NB4 (cell line): ENCODE results near the gene SOX15.

Experiments used
- DNase-seq: peaks from one replicate; pipeline ENCODE4 v3.0.0; 2010; ENCODE audit warnings: low read depth
- H3K4me3 ChIP-seq: one replicate; pipeline ENCODE4 v1.5.1; 2011; ENCODE audit warnings: mild to moderate bottlenecking, low read depth, low read length, moderate library complexity
- MYC ChIP-seq: IDR thresholded peaks from 2 replicates; pipeline ENCODE4 v1.6.1; 2011; ENCODE audit warnings: low read depth, low read length
- POLR2A ChIP-seq: IDR thresholded peaks from 2 replicates; pipeline ENCODE4 v1.6.1; 2011; ENCODE audit warnings: mild to moderate bottlenecking; ENCODE audit not compliant: insufficient read length; ENCODE audit errors: extremely low read depth
- TF ChIP-seq, protein P1 (sequence below): IDR thresholded peaks from 2 replicates; pipeline ENCODE4 v1.6.1; 2011; ENCODE audit warnings: low read depth, low read length
- TF ChIP-seq, protein P2 (sequence below): IDR thresholded peaks from one replicate; pipeline ENCODE4 v1.5.1; 2012; ENCODE audit warnings: low read depth, low read length

SOX15 gene

DNA sequence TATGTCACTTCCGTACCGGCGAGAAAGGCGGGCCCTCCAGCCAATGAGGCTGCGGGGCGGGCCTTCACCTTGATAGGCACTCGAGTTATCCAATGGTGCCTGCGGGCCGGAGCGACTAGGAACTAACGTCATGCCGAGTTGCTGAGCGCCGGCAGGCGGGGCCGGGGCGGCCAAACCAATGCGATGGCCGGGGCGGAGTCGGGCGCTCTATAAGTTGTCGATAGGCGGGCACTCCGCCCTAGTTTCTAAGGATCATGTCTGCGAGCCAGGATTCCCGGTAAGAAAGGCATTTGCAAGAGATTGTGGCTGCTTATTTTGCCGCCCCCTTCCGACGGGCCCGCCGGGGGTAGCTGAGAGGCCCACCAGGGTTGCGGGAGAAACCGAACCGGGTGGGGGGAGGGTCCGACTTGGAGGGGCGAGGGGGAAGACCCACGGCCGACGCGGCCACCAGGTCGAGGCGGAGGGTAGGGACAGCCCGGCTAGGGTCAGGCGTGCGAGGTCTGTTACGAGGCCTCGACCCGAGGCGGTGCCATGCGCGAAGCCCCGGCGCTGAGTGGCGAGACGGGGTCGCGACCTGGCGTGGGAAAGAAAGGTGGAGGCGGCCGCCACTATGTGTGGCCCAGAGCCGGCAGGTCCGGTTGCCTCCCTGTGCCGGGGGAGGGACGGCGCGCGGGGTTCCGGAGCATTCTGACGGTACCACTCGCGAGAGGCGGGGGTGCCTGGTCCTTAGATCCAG, 17.1 kb downstream of the SOX15 start:
- TF ChIP-seq, protein P1, sequence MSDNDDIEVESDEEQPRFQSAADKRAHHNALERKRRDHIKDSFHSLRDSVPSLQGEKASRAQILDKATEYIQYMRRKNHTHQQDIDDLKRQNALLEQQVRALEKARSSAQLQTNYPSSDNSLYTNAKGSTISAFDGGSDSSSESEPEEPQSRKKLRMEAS, result no peak
- TF ChIP-seq MYC, result no peak
- TF ChIP-seq, protein P2, sequence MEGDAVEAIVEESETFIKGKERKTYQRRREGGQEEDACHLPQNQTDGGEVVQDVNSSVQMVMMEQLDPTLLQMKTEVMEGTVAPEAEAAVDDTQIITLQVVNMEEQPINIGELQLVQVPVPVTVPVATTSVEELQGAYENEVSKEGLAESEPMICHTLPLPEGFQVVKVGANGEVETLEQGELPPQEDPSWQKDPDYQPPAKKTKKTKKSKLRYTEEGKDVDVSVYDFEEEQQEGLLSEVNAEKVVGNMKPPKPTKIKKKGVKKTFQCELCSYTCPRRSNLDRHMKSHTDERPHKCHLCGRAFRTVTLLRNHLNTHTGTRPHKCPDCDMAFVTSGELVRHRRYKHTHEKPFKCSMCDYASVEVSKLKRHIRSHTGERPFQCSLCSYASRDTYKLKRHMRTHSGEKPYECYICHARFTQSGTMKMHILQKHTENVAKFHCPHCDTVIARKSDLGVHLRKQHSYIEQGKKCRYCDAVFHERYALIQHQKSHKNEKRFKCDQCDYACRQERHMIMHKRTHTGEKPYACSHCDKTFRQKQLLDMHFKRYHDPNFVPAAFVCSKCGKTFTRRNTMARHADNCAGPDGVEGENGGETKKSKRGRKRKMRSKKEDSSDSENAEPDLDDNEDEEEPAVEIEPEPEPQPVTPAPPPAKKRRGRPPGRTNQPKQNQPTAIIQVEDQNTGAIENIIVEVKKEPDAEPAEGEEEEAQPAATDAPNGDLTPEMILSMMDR, result no peak
- peak; percentile 94 for TF ChIP-seq POLR2A
- DNase-seq, result peak; percentile 97
- peak overlapping the region; percentile 99 for H3K4me3 ChIP-seq

DNA sequence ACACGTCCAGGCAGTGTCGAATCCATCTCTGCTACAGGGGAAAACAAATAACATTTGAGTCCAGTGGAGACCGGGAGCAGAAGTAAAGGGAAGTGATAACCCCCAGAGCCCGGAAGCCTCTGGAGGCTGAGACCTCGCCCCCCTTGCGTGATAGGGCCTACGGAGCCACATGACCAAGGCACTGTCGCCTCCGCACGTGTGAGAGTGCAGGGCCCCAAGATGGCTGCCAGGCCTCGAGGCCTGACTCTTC, 17.6 kb downstream of the SOX15 start:
- TF ChIP-seq, protein P1, result peak; percentile 99
- TF ChIP-seq POLR2A (no peak), MYC (peak; percentile 100)
- H3K4me3 ChIP-seq, result peak overlapping the region; percentile 73
- no peak for DNase-seq

DNA sequence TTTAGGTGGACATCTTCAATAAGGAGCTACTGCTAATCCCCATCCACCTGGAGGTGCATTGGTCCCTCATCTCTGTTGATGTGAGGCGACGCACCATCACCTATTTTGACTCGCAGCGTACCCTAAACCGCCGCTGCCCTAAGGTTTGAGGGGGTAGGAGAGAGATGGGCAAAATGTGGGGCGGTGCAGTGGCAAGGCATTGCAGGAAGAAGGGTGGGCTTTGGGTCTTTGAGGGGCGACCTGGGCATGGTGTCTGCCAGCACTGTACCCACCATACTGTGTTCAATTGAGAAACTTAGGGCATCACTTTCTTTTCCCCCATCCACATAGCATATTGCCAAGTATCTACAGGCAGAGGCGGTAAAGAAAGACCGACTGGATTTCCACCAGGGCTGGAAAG, 19.5 kb downstream of the SOX15 start:
- no peak overlapping the region for H3K4me3 ChIP-seq
- DNase-seq, result no peak
- TF ChIP-seq, protein P1, result no peak
- TF ChIP-seq, protein P2, result no peak
- TF ChIP-seq MYC, result no peak
- TF ChIP-seq POLR2A, result no peak

DNA sequence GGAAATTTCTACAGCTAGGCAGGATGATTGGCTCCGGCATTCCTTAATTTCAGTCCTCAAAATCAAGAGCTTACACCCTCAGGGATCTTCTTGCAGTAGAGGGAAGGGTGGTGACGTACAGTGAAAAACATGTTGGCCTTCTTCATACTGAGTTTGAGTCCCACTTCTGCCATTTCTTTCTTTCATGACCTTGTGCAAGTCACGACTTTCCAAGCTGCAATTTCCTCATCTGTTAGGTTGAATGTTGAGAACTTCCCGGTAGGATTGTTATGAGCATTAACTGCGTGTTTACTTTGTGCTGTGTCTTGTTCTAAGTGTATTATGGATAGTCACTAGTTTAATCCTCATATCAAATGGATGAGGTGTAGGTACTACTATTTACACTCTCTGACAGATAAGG, 20.3 kb downstream of the SOX15 start:
- TF ChIP-seq, protein P1, result no peak
- no peak for TF ChIP-seq MYC
- TF ChIP-seq POLR2A, result no peak
- TF ChIP-seq, protein P2, result no peak
- DNase-seq, result no peak
- H3K4me3 ChIP-seq, result no peak overlapping the region

DNA sequence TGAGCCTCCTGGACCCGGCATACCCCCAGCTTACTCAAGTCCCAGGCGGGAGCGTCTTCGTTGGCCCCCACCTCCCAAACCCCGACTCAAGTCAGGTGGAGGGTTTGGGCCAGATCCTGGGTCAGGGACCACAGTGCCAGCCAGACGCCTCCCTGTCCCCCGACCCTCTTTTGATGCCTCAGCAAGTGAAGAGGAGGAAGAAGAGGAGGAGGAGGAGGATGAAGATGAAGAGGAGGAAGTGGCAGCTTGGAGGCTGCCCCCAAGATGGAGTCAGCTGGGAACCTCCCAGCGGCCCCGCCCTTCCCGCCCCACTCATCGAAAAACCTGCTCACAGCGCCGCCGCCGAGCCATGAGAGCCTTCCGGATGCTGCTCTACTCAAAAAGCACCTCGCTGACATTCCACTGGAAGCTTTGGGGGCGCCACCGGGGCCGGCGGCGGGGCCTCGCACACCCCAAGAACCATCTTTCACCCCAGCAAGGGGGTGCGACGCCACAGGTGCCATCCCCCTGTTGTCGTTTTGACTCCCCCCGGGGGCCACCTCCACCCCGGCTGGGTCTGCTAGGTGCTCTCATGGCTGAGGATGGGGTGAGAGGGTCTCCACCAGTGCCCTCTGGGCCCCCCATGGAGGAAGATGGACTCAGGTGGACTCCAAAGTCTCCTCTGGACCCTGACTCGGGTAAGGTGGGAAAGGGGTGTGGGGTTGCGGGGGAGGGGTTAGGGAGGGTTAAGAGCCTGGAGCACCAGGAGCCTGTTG, 26.6 kb downstream of the SOX15 start:
- DNase-seq, result no peak
- no peak for TF ChIP-seq MYC
- TF ChIP-seq, protein P1, result no peak
- TF ChIP-seq, protein P2, result no peak
- H3K4me3 ChIP-seq, result peak overlapping the region; percentile 88

DNA sequence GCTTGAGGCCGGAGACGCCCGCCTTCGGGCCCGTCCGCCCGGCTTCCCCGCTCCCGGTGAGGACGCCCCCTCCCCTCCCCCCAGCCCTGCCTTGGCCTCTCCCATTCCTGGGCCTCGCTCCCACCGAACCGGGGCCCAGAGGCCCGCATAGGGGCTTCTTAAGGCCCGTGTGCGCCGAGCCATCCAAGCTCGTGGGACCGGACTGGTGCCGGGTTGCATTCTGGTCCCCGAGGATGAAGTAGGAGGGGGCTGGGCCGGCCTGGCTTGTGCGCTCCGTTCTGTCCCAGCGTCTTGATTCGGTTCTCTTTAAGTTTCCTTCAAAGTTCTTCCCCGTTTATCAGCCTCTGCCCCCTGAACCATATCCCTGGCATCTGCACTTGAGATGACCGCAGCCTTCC, 27.7 kb downstream of the SOX15 start:
- TF ChIP-seq MYC, result no peak
- TF ChIP-seq, protein P2, result no peak
- TF ChIP-seq, protein P1, result no peak
- TF ChIP-seq POLR2A, result no peak
- no peak for DNase-seq
- peak overlapping the region; percentile 88 for H3K4me3 ChIP-seq
